SU-DHL-6 (cell line): ENCODE data around the gene REM2.

Experiments used
- H2AFZ ChIP-seq: fragments of 200-600 bp; sonication (generic); 2 replicates; pipeline ENCODE4 v1.6.1; 2014; ENCODE audit warnings: low read depth, mild to moderate bottlenecking, moderate library complexity, mixed read lengths, antibody characterized with exemption, low read length; ENCODE audit not compliant: severe bottlenecking
- H3F3A ChIP-seq: fragments of 200-600 bp; shearing (Covaris generic); 2 replicates; pipeline ENCODE4 v1.6.0; 2016; ENCODE audit warnings: antibody characterized with exemption, mild to moderate bottlenecking; ENCODE audit not compliant: insufficient read depth
- H3K27ac ChIP-seq: fragments of 200-600 bp; sonication (generic); 2 replicates; pipeline ENCODE4 v1.5.1; 2016; ENCODE audit warnings: low read depth, mild to moderate bottlenecking, low read length, moderate library complexity, mixed read lengths
- H3K27me3 ChIP-seq: fragments of 200-600 bp; sonication (generic), shearing (Covaris generic); 2 replicates; pipeline ENCODE4 v1.6.0; 2014; ENCODE audit warnings: mild to moderate bottlenecking, low read length
- H3K36me3 ChIP-seq: fragments of 200-600 bp; sonication (generic); 2 replicates; pipeline ENCODE4 v1.6.1; 2014; ENCODE audit warnings: mild to moderate bottlenecking, low read length, mixed read lengths
- H3K4me2 ChIP-seq: fragments of 300-600, 200-600 bp; shearing (Covaris generic), sonication (generic); 2 replicates; pipeline ENCODE4 v1.6.0; 2014; ENCODE audit warnings: low read length, low read depth, mild to moderate bottlenecking; ENCODE audit not compliant: poor library complexity, severe bottlenecking
- H3K4me3 ChIP-seq: fragments of 200-600 bp; sonication (generic); 2 replicates; pipeline ENCODE4 v1.5.1; 2014; ENCODE audit warnings: antibody characterized with exemption, low read length, mild to moderate bottlenecking, mixed read lengths; ENCODE audit not compliant: insufficient read depth, poor library complexity, severe bottlenecking
- H3K79me2 ChIP-seq: fragments of 200-600 bp; sonication (generic); 2 replicates; pipeline ENCODE4 v1.6.1; 2014; ENCODE audit warnings: mild to moderate bottlenecking, low read length, moderate library complexity; ENCODE audit not compliant: insufficient read depth
- H3K9ac ChIP-seq: fragments of 200-600 bp; sonication (generic); 2 replicates; pipeline ENCODE4 v1.7.0; 2014; ENCODE audit warnings: mild to moderate bottlenecking, low read length
- H3K9me2 ChIP-seq: fragments of 200-600 bp; sonication (generic); replicated peaks from 2 replicates; pipeline ENCODE4 v1.6.1; 2014; ENCODE audit warnings: low read length; ENCODE audit not compliant: insufficient read depth
- H3K9me3 ChIP-seq: fragments of 200-600 bp; sonication (generic); 2 replicates; pipeline ENCODE4 v1.6.1; 2014; ENCODE audit warnings: low read length, mixed read lengths; ENCODE audit not compliant: insufficient read depth
- H4K20me1 ChIP-seq: fragments of 200-600 bp; sonication (generic); 2 replicates; pipeline ENCODE4 v1.6.1; 2014; ENCODE audit warnings: low read depth, mild to moderate bottlenecking, antibody characterized with exemption, low read length, moderate library complexity, mixed read lengths
- CTCF ChIP-seq: fragments of 200-600 bp; sonication (generic); IDR thresholded peaks from one replicate; pipeline ENCODE4 v1.5.1; 2017; ENCODE audit warnings: antibody characterized with exemption, mild to moderate bottlenecking, low read length, moderate library complexity; ENCODE audit not compliant: insufficient read depth, poor library complexity, severe bottlenecking
- EZH2phosphoT487 ChIP-seq: fragments of 200-600 bp; sonication (generic), shearing (Covaris generic); conservative IDR thresholded peaks from 2 replicates; pipeline ENCODE4 v1.6.1; 2018; ENCODE audit warnings: mild to moderate bottlenecking, antibody characterized with exemption, low read length, moderate library complexity, mixed read lengths

The REM2 gene

DNA sequence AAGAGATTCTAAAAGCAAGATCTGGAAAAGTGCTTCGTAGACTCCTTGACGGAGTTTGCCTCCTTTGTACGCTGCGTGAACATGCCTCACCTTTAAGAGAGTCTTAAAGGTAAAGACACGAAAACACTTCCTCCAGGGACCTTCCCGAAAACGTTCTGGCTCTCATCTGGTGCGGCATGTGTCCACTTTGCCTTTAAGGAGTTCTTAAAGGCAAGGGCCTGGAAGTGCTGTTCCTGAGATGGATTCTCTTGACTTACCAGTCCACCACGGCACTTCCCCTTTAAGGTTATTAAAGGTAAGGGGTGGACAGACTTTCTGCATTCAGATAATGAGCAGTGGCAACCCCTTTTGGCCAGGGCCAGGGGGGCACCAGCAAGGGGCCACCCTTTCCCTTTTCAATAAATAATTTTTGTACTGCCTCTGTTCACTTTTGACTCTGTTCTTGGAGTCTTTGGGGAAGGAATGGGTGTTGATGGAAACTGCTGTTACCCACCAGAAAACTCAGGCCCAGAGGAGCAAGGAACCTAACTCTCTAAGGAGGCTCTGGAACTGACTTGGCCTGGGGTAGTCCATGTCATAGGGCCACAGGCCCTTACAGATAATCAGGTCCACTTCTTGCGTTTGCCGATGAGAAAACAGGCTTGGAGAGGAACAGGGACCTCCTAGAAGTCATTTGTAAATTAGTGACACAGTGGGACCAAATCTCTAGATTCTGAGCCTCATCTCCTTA is 4.4 kb downstream of the REM2 start:
- H3F3A ChIP-seq = peaks cover 24% of the 10 kb centered on the region
- peak overlapping the region; percentile 52 for H3K4me3 ChIP-seq
- no peaks in the 10 kb centered on the region for H3K36me3 ChIP-seq
- no peaks in the 10 kb centered on the region for H3K9me2 ChIP-seq
- no peaks in the 10 kb centered on the region for H3K27me3 ChIP-seq
- no peaks in the 10 kb centered on the region for H3K9me3 ChIP-seq
- peak overlapping the region; percentile 86 for H3K27ac ChIP-seq
- H3K9ac ChIP-seq = peak overlapping the region; percentile 50
- H4K20me1 ChIP-seq = no peaks in the 10 kb centered on the region
- no peaks in the 10 kb centered on the region for H3K79me2 ChIP-seq
- TF ChIP-seq EZH2phosphoT487 (no peak), CTCF (no peak)
- H3K4me2 ChIP-seq = peak overlapping the region; percentile 78
- peak overlapping the region; percentile 69 for H2AFZ ChIP-seq

DNA sequence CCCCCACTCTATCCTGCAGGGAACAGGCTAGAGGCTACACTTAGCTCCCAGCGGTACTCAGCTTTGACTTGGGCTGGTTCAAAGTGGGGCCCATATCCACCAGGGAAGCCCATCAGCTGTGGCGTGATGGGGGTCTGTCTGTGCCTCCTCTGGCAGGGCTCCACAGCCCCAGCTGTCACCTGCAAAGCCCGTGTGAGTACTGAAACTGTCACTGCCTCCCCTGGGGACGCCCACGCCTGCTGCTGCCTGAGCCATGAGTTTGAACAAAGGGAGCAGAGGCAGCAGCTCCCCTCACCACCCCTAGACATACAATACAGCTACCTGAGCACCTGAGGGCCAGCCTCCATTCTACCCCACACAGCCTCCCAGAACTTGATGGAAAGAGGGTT is 5.0 kb downstream of the REM2 start:
- H3F3A ChIP-seq = peaks cover 24% of the 10 kb centered on the region
- no peaks in the 10 kb centered on the region for H3K79me2 ChIP-seq
- H3K36me3 ChIP-seq = no peaks in the 10 kb centered on the region
- peak overlapping the region; percentile 12 for H3K4me3 ChIP-seq
- no peaks in the 10 kb centered on the region for H3K9me3 ChIP-seq
- TF ChIP-seq EZH2phosphoT487 = no peak
- no peak for TF ChIP-seq CTCF
- H3K9me2 ChIP-seq = no peaks in the 10 kb centered on the region
- peak overlapping the region; percentile 78 for H3K4me2 ChIP-seq
- no peak overlapping the region for H2AFZ ChIP-seq
- no peaks in the 10 kb centered on the region for H4K20me1 ChIP-seq
- H3K27me3 ChIP-seq = no peaks in the 10 kb centered on the region
- H3K9ac ChIP-seq = peak overlapping the region; percentile 50
- peak overlapping the region; percentile 86 for H3K27ac ChIP-seq

DNA sequence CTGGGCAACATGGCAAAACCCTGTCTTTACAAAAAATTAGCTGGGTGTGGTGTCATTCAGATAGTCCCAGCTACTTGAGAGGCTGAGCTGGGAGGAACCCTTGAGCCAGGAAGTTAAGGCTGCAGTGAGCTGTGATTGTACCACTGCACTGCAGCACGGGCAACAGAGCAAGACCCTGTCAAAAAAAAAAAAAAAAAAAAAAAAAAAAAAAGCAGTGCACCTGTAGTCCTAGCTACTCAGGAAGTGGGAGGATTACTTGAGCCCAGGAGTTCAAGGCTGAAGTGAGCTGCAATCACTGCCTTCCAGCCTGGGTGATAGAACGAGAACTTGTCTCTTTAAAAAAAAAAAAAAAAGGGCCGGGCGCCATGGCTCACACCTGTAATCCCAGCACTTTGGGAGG is 5.6 kb downstream of the REM2 start:
- Histone ChIP-seq H3K27me3 (no peaks in the 10 kb centered on the region), H3K9me2 (no peaks in the 10 kb centered on the region), H3K4me3 (peak overlapping the region; percentile 12), H4K20me1 (no peaks in the 10 kb centered on the region), H3F3A (peaks cover 24% of the 10 kb centered on the region), H3K27ac (peak overlapping the region; percentile 86), H3K79me2 (no peaks in the 10 kb centered on the region), H3K4me2 (peak overlapping the region; percentile 78), H3K36me3 (no peaks in the 10 kb centered on the region), H3K9me3 (no peaks in the 10 kb centered on the region), H3K9ac (peak overlapping the region; percentile 50), H2AFZ (no peak overlapping the region)
- TF ChIP-seq EZH2phosphoT487 = no peak
- no peak for TF ChIP-seq CTCF
